Renal pelvis (tissue), 4 donors: ENCODE measurements around the gene RALGAPA2. TPM values are rescaled to one million over a fixed set of nuclear protein-coding genes. Genes with fewer than 3 reads are reported as not detected.
A peak's percentile ranks its signal among the peaks of the same experiment; 100 is the strongest.

Experiments
- DNase-seq: peaks from one replicate; pipeline ENCODE4 v3.0.0-alpha.2; 2013
- polyA plus RNA-seq, 3 donors: library from polyadenylated mRNA; unstranded; fragments of 120-200 nt; gene quantifications; one replicate each; pipeline ENCODE4 v1.2.1, GENCODE V29; 2013; ENCODE audit not compliant: insufficient read length in 3 of 3

The RALGAPA2 gene
- polyA plus RNA-seq, 3 donors = 16.4 to 22.7 (median 21.8) TPM

- no peak for DNase-seq
Measured at GRCh38 chr20:20632644-20633043, 79.8 kb downstream of the RALGAPA2 start.

- no peak for DNase-seq
Measured at GRCh38 chr20:20630551-20630950, 81.9 kb downstream of the RALGAPA2 start.

- DNase-seq = no peak
Measured at GRCh38 chr20:20629556-20630188, 82.8 kb downstream of the RALGAPA2 start.

GRCh38 chr20:20628314-20628713 is 84.1 kb downstream of the RALGAPA2 start:
- no peak for DNase-seq

- DNase-seq = no peak
Measured at GRCh38 chr20:20627471-20627870, 85.0 kb downstream of the RALGAPA2 start.

- DNase-seq = no peak
Measured at GRCh38 chr20:20624914-20625313, 87.5 kb downstream of the RALGAPA2 start.

GRCh38 chr20:20621195-20621594 is 91.2 kb downstream of the RALGAPA2 start:
- DNase-seq = no peak

GRCh38 chr20:20614391-20614790 is 98.1 kb downstream of the RALGAPA2 start:
- no peak for DNase-seq

- DNase-seq = no peak
Measured at GRCh38 chr20:20612251-20612650, 100.2 kb downstream of the RALGAPA2 start.

- DNase-seq = no peak
Measured at GRCh38 chr20:20611167-20611566, 101.3 kb downstream of the RALGAPA2 start.

- DNase-seq = no peak
Measured at GRCh38 chr20:20609522-20609921, 102.9 kb downstream of the RALGAPA2 start.

- no peak for DNase-seq
Measured at GRCh38 chr20:20608641-20609040, 103.8 kb downstream of the RALGAPA2 start.

GRCh38 chr20:20608041-20608440 is 104.4 kb downstream of the RALGAPA2 start:
- no peak for DNase-seq

GRCh38 chr20:20606881-20607280 is 105.6 kb downstream of the RALGAPA2 start:
- no peak for DNase-seq

GRCh38 chr20:20606050-20606449 is 106.4 kb downstream of the RALGAPA2 start:
- no peak for DNase-seq

- no peak for DNase-seq
Measured at GRCh38 chr20:20604907-20605306, 107.5 kb downstream of the RALGAPA2 start.

GRCh38 chr20:20604357-20604756 is 108.1 kb downstream of the RALGAPA2 start:
- no peak for DNase-seq

- peak; percentile 5 for DNase-seq
Measured at GRCh38 chr20:20603339-20603990, 109.0 kb downstream of the RALGAPA2 start.

- no peak for DNase-seq
Measured at GRCh38 chr20:20597966-20598365, 114.5 kb downstream of the RALGAPA2 start.

- peak; percentile 19 for DNase-seq
Measured at GRCh38 chr20:20594171-20594530, 118.3 kb downstream of the RALGAPA2 start.

GRCh38 chr20:20593447-20594170 is 118.8 kb downstream of the RALGAPA2 start:
- peak; percentile 44 for DNase-seq

GRCh38 chr20:20585146-20585545 is 127.3 kb downstream of the RALGAPA2 start:
- DNase-seq = no peak

GRCh38 chr20:20582734-20583133 is 129.7 kb downstream of the RALGAPA2 start:
- DNase-seq = no peak
